ENCODE data around the gene CHKB. TPM values are rescaled to one million over a fixed set of nuclear protein-coding genes. Genes with fewer than 3 reads are reported as not detected.

The CHKB gene
- total RNA-seq, 1 donor from 2014 or later = 116 TPM

GRCh38 chr22:50531962-50532674 is 50.5 kb downstream of the CHKB start:
- Mint-ChIP-seq H3K4me3 (peak overlapping the region; percentile 62), H3K27ac (peak overlapping the region; percentile 9), H3K4me1 (peaks cover 26% of the 10 kb centered on the region), H3K27me3 (ENCODE audit: low read depth) (peaks cover 38% of the 10 kb centered on the region), H3K9me3 (no peaks in the 10 kb centered on the region), H3K36me3 (no peaks in the 10 kb centered on the region)
- peak in 1 of 2 experiments; percentile 44 for DNase-seq (ENCODE audit: low spot score in 2 of 2, unreplicated experiment in 2 of 2)
- no peak for TF ChIP-seq CTCF (IDR thresholded peaks at IDR 0.05; ENCODE audit: unreplicated experiment)

- Mint-ChIP-seq H3K27ac (no peak overlapping the region), H3K4me3 (peak overlapping the region; percentile 65), H3K27me3 (ENCODE audit: low read depth) (peaks cover 38% of the 10 kb centered on the region), H3K36me3 (no peaks in the 10 kb centered on the region), H3K9me3 (no peaks in the 10 kb centered on the region), H3K4me1 (peaks cover 31% of the 10 kb centered on the region)
- no peak for TF ChIP-seq CTCF (IDR thresholded peaks at IDR 0.05; ENCODE audit: unreplicated experiment)
- DNase-seq (ENCODE audit: low spot score in 2 of 2, unreplicated experiment in 2 of 2) = no peak
These were observed 51.1 kb downstream of the CHKB start for GRCh38 chr22:50531546-50531961.

- Mint-ChIP-seq H3K9me3 (no peaks in the 10 kb centered on the region), H3K27me3 (ENCODE audit: low read depth) (peaks cover 38% of the 10 kb centered on the region), H3K4me3 (peak overlapping the region; percentile 65), H3K36me3 (no peaks in the 10 kb centered on the region), H3K4me1 (peaks cover 31% of the 10 kb centered on the region), H3K27ac (peak overlapping the region; percentile 43)
- peak in 1 of 2 experiments; percentile 39 for DNase-seq (ENCODE audit: low spot score in 2 of 2, unreplicated experiment in 2 of 2)
- no peak for TF ChIP-seq CTCF (IDR thresholded peaks at IDR 0.05; ENCODE audit: unreplicated experiment)
These were observed 51.6 kb downstream of the CHKB start for GRCh38 chr22:50530877-50531545.

GRCh38 chr22:50530580-50530876 is 52.1 kb downstream of the CHKB start:
- H3K36me3 Mint-ChIP-seq = no peaks in the 10 kb centered on the region
- TF ChIP-seq CTCF (IDR thresholded peaks at IDR 0.05; ENCODE audit: unreplicated experiment) = no peak
- H3K9me3 Mint-ChIP-seq = no peaks in the 10 kb centered on the region
- no peak for DNase-seq (ENCODE audit: low spot score in 2 of 2, unreplicated experiment in 2 of 2)
- H3K27ac Mint-ChIP-seq = no peak overlapping the region
- peaks cover 31% of the 10 kb centered on the region for H3K4me1 Mint-ChIP-seq
- H3K27me3 Mint-ChIP-seq (ENCODE audit: low read depth) = peaks cover 38% of the 10 kb centered on the region
- peak overlapping the region; percentile 51 for H3K4me3 Mint-ChIP-seq

- H3K4me3 Mint-ChIP-seq = peak within 1 kb of the TSS; percentile 65
- peaks cover 38% of the 10 kb centered on the region for H3K27me3 Mint-ChIP-seq (ENCODE audit: low read depth)
- no peak within 1 kb of the TSS for H3K27ac Mint-ChIP-seq
- H3K4me1 Mint-ChIP-seq = peaks cover 31% of the 10 kb centered on the region
- no peak for TF ChIP-seq CTCF (IDR thresholded peaks at IDR 0.05; ENCODE audit: unreplicated experiment)
- no peaks in the 10 kb centered on the region for H3K36me3 Mint-ChIP-seq
- peak in 1 of 2 experiments; percentile 27 for DNase-seq (ENCODE audit: low spot score in 2 of 2, unreplicated experiment in 2 of 2)
- no peaks in the 10 kb centered on the region for H3K9me3 Mint-ChIP-seq
These were observed 52.6 kb downstream of the CHKB start, which contains the start of gene TYMP for GRCh38 chr22:50529897-50530579. Gene TYMP, minus strand, starts transcription at chr22:50530012. Its CDS starts 303 bp downstream, at chr22:50529709.

Data from mesothelial cell of epicardium (in vitro differentiated cells).